IMR-90 (cell line): ENCODE results near the gene SDK1. TPM values are rescaled to one million over a fixed set of nuclear protein-coding genes. Genes with fewer than 3 reads are reported as not detected.
A peak's percentile ranks its signal among the peaks of the same experiment; 100 is the strongest.

Source experiments
- ATAC-seq: fragments of 200-7000 bp; cut with Tn5 transposase; 2 replicates; pipeline ENCODE4 v1.9.1; 2020; ENCODE audit warnings: low read depth, mild to moderate bottlenecking, moderate library complexity
- BruUV-seq: library from RNA; stranded (reverse); fragments of 400-500 nt; replicated peaks from 2 replicates; lab custom pipeline; 2021; lab: Mats Ljungman, UMichigan
- CTCF ChIA-PET: fragments of 300-600 bp; formaldehyde crosslinking; extraction: SDS; loops from one replicate; lab custom pipeline; 2021; ENCODE audit warnings: antibody characterized with exemption; lab: Yijun Ruan, JAX
- POLR2A ChIA-PET: fragments of 300-600 bp; sonication (Branson Sonifier 250); formaldehyde crosslinking; loops from one replicate; lab custom pipeline; 2022; ENCODE audit warnings: antibody characterized with exemption; ENCODE audit not compliant: unreplicated experiment; lab: Charles Lee
- DNase-seq: peaks from one replicate; pipeline ENCODE4 v3.0.0; 2013
- H2AFZ ChIP-seq: replicated peaks from 2 replicates; pipeline ENCODE3; 2013; ENCODE audit warnings: low read length, mild to moderate bottlenecking; ENCODE audit not compliant: poor library complexity
- H2AK5ac ChIP-seq: 2 replicates; pipeline ENCODE4 v1.6.1; 2013; ENCODE audit warnings: low read depth, low read length, inconsistent platforms
- H2AK9ac ChIP-seq: replicated peaks from 2 replicates; pipeline ENCODE3; 2013; ENCODE audit warnings: mild to moderate bottlenecking, low read depth, low read length, moderate library complexity; ENCODE audit not compliant: poor library complexity
- H2BK120ac ChIP-seq: 2 replicates; pipeline ENCODE4 v1.6.1; 2013; ENCODE audit warnings: low read depth, low read length, inconsistent platforms
- H2BK15ac ChIP-seq: 3 replicates; pipeline ENCODE4 v1.6.1; 2013; ENCODE audit warnings: low read depth, low read length, inconsistent platforms
- H2BK20ac ChIP-seq: 2 replicates; pipeline ENCODE4 v1.6.1; 2013; ENCODE audit warnings: low read depth, mild to moderate bottlenecking, inconsistent platforms, low read length, moderate library complexity
- H2BK5ac ChIP-seq: 2 replicates; pipeline ENCODE4 v1.6.1; 2013; ENCODE audit warnings: mild to moderate bottlenecking, low read depth, low read length, inconsistent platforms; ENCODE audit not compliant: poor library complexity, severe bottlenecking
- H3K14ac ChIP-seq: replicated peaks from 2 replicates; pipeline ENCODE4 v1.6.1; 2013; ENCODE audit warnings: low read depth, low read length, inconsistent platforms
- H3K18ac ChIP-seq: 2 replicates; pipeline ENCODE4 v1.6.1; 2013; ENCODE audit warnings: low read depth, low read length, control low read depth
- H3K23ac ChIP-seq: 2 replicates; pipeline ENCODE4 v1.6.1; 2013; ENCODE audit warnings: low read depth, low read length, inconsistent platforms
- H3K27ac ChIP-seq: 2 replicates; pipeline ENCODE4 v1.5.1; 2013; ENCODE audit warnings: mild to moderate bottlenecking, control low read depth, low read length; ENCODE audit not compliant: insufficient read depth
- H3K27me3 ChIP-seq: 2 replicates; pipeline ENCODE4 v1.6.1; 2013; ENCODE audit warnings: low read length; ENCODE audit not compliant: control insufficient read depth, insufficient read depth
- H3K36me3 ChIP-seq: 2 replicates; pipeline ENCODE4 v1.6.1; 2013; ENCODE audit warnings: low read length, mixed read lengths; ENCODE audit not compliant: control insufficient read depth, insufficient read depth
- H3K4ac ChIP-seq: 2 replicates; pipeline ENCODE4 v1.6.1; 2013; ENCODE audit warnings: low read depth, low read length, inconsistent platforms
- H3K4me1 ChIP-seq: 2 replicates; pipeline ENCODE4 v1.6.1; 2013; ENCODE audit warnings: low read length, mixed read lengths; ENCODE audit not compliant: control insufficient read depth, insufficient read depth
- H3K4me2 ChIP-seq: 2 replicates; pipeline ENCODE4 v1.6.1; 2013; ENCODE audit warnings: low read depth, mild to moderate bottlenecking, control low read depth, low read length, moderate library complexity
- H3K4me3 ChIP-seq: 2 replicates; pipeline ENCODE4 v1.5.1; 2013; ENCODE audit warnings: low read depth, mild to moderate bottlenecking, control low read depth, low read length, moderate library complexity; ENCODE audit not compliant: insufficient read depth
- H3K56ac ChIP-seq: 2 replicates; pipeline ENCODE4 v1.6.1; 2013; ENCODE audit warnings: low read length, inconsistent platforms; ENCODE audit not compliant: insufficient read depth; ENCODE audit errors: extremely low read depth
- H3K79me1 ChIP-seq, 2 experiments: 2 replicates each; pipeline ENCODE4 v1.6.1; 2013; ENCODE audit warnings: low read length in 2 of 2, inconsistent platforms in 1 of 2, low read depth in 1 of 2
- H3K9ac ChIP-seq: 2 replicates; pipeline ENCODE4 v1.6.1; 2013; ENCODE audit warnings: low read depth, low read length, control low read depth
- H3K9me1 ChIP-seq: 2 replicates; pipeline ENCODE4 v1.6.1; 2013; ENCODE audit warnings: low read length, inconsistent platforms; ENCODE audit not compliant: insufficient read depth
- H3K9me3 ChIP-seq: 2 replicates; pipeline ENCODE4 v1.6.1; 2013; ENCODE audit warnings: low read length; ENCODE audit not compliant: control insufficient read depth, insufficient read depth
- H4K20me1 ChIP-seq: 2 replicates; pipeline ENCODE4 v1.6.1; 2013; ENCODE audit warnings: low read length, inconsistent platforms; ENCODE audit not compliant: insufficient read depth
- H4K5ac ChIP-seq: 2 replicates; pipeline ENCODE4 v1.6.1; 2013; ENCODE audit warnings: mild to moderate bottlenecking, low read depth, low read length, control low read depth
- H4K8ac ChIP-seq, 2 experiments: 2 replicates each; pipeline ENCODE4 v1.6.1; 2013; ENCODE audit warnings: low read depth in 2 of 2, low read length in 2 of 2, control low read depth in 1 of 2, inconsistent platforms in 1 of 2
- H4K91ac ChIP-seq: 2 replicates; pipeline ENCODE4 v1.6.1; 2013; ENCODE audit warnings: low read depth, low read length, inconsistent platforms; ENCODE audit not compliant: insufficient read depth
- MAFK ChIP-seq: IDR thresholded peaks from 2 replicates; pipeline ENCODE4 v1.6.1; 2012; ENCODE audit warnings: low read depth, low read length, improper control_type of control experiment
- SMC3 ChIP-seq: fragments of 150-350 bp; IDR thresholded peaks from 2 replicates; pipeline ENCODE4 v1.6.1; 2016; ENCODE audit warnings: low read depth, mild to moderate bottlenecking, antibody characterized with exemption, low read length, moderate library complexity
- WGBS, 2 experiments: methylation state at CpG; one replicate each; pipeline versions ENCODE4 v1.1.5 to v1.1.7; 2013; ENCODE audit warnings: missing lambda C conversion rate in 2 of 2; ENCODE audit not compliant: insufficient read length in 1 of 2; ENCODE audit errors: extremely low coverage in 2 of 2; 5-methylcytosine and 5-hydroxymethylcytosine counted together
- dilution Hi-C: fragments of 300-500 bp; cut with HindIII; formaldehyde crosslinking; loops from one replicate; pipeline ENCODE4 v1.14.3; 2018; ENCODE audit warnings: low sequenced_read_pairs; ENCODE audit not compliant: unreplicated experiment
- in situ Hi-C: fragments of 300-500 bp; cut with MboI; formaldehyde crosslinking; loops from 3 replicates; pipeline ENCODE4 v1.14.3; 2019; ENCODE audit warnings: low sequenced_read_pairs, inconsistent platforms, mixed read lengths
- intact Hi-C: fragments of 100-400 bp; cut with micrococcal nuclease; formaldehyde crosslinking; loops from 2 replicates; pipeline ENCODE4 v1.10.0; 2022
- polyA plus RNA-seq, 3 experiments: library from polyadenylated mRNA; depleted of rRNA; stranded (reverse); fragments of >200 nt; gene quantifications; 2 replicates each; pipeline ENCODE4 v1.2.3, GENCODE V29; 2012; ENCODE audit warnings: low replicate concordance in 1 of 3
- total RNA-seq: library from RNA; depleted of rRNA; stranded (reverse); fragments of >200 nt; gene quantifications from 2 replicates; pipeline ENCODE4 v1.2.3, GENCODE V29; 2012

The SDK1 gene
- total and polyA plus RNA-seq, 2 of the 4 experiments (the other 2 are of a cell fraction): 1.5 to 1.6 TPM

DNA sequence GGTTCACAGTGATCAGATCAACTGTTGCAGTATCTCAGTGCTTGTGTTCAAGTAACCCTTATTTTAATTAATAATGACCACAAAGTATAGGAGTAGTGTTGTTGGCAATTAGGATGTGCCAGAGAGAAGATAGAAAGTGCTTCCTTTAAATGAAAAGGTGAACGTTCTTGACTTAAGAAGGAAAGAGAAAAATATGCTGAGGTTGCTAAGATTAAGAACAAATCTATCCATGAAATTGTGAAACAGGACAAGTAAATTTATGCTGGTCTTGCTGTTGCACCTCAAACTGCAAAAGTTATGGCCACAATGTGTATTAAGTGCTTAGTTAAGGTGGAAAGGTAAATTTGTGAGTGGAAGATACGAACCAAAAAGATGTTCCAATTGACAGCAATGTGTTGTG, 139.5 kb downstream of the SDK1 start:
- H3K79me1 ChIP-seq: no peaks in the 10 kb centered on the region
- no peaks in the 10 kb centered on the region for H3K9me3 ChIP-seq
- no peak overlapping the region for H2BK15ac ChIP-seq
- H4K91ac ChIP-seq: no peak overlapping the region
- intact Hi-C loops (no loop called here), dilution Hi-C loops (no loop called here), in situ Hi-C loops (no loop called here)
- no peak overlapping the region for H3K4me2 ChIP-seq
- H3K4ac ChIP-seq: no peak overlapping the region
- H3K18ac ChIP-seq: no peak overlapping the region; the same call in 1 of the 2 replicates
- H3K23ac ChIP-seq: no peak overlapping the region
- no peak overlapping the region for H3K14ac ChIP-seq
- no peaks in the 10 kb centered on the region for H3K27me3 ChIP-seq
- H3K4me1 ChIP-seq: peaks cover 7% of the 10 kb centered on the region
- H4K5ac ChIP-seq: no peak overlapping the region
- no peak overlapping the region for H2AK9ac ChIP-seq
- POLR2A ChIA-PET: no interaction called here
- no peak overlapping the region for H2AFZ ChIP-seq
- DNase-seq (no peak), ATAC-seq (no peak)
- peaks cover 3% of the 10 kb centered on the region for H3K9me1 ChIP-seq
- no peak overlapping the region for H3K27ac ChIP-seq
- WGBS, 2 experiments: no CpG with 5 or more reads among the region's 2 CpGs
- no peaks in the 10 kb centered on the region for H3K36me3 ChIP-seq
- no peak overlapping the region for H2BK20ac ChIP-seq
- no TSS peak for BruUV-seq
- peak overlapping the region; percentile 33; the same call in 1 of the 2 replicates for H2AK5ac ChIP-seq
- H3K9ac ChIP-seq: no peak overlapping the region
- TF ChIP-seq MAFK (peak; percentile 60), SMC3 (no peak)
- no peak overlapping the region for H3K4me3 ChIP-seq
- CTCF ChIA-PET: no interaction called here
- H4K8ac ChIP-seq: no peak overlapping the region
- H2BK5ac ChIP-seq: no peak overlapping the region
- H4K20me1 ChIP-seq: no peaks in the 10 kb centered on the region
- H3K56ac ChIP-seq: no peak overlapping the region
- H2BK120ac ChIP-seq: no peak overlapping the region
